Activated naive CD8-positive, alpha-beta T cell treated with anti-CD3 and anti-CD28 coated beads, Interleukin-2, amount 50 U/mL, for 16 hours (primary cell): ENCODE measurements around the gene IGLON5.

Source experiments
- DNase-seq: peaks from one replicate; pipeline ENCODE4 v3.0.0-alpha.2; 2020; ENCODE audit warnings: low read depth, low spot score

The IGLON5 gene

GRCh38 chr19:51338563-51339312 is 27.3 kb downstream of the IGLON5 start:
- DNase-seq: peak; percentile 76

GRCh38 chr19:51339313-51339686 is 27.9 kb downstream of the IGLON5 start:
- DNase-seq: no peak

- DNase-seq: peak; percentile 84
Observed at GRCh38 chr19:51339687-51340656, 28.5 kb downstream of the IGLON5 start.

- no peak for DNase-seq
Observed at GRCh38 chr19:51341066-51341465, 29.6 kb downstream of the IGLON5 start.

GRCh38 chr19:51341976-51342580 is 30.6 kb downstream of the IGLON5 start, which contains the start of gene VSIG10L:
TSS of gene VSIG10L (minus strand) at chr19:51342139. CDS start at chr19:51342124, 15 bp downstream.
- no peak for DNase-seq

GRCh38 chr19:51342631-51343569 is 31.5 kb downstream of the IGLON5 start:
- DNase-seq: no peak

GRCh38 chr19:51345076-51345620 is 33.7 kb downstream of the IGLON5 start:
- no peak for DNase-seq

GRCh38 chr19:51346742-51347141 is 35.3 kb downstream of the IGLON5 start:
- DNase-seq: no peak

- DNase-seq: no peak
Observed at GRCh38 chr19:51347209-51347928, 35.9 kb downstream of the IGLON5 start.

GRCh38 chr19:51351266-51351990 is 40.0 kb downstream of the IGLON5 start:
- DNase-seq: no peak

- no peak for DNase-seq
Observed at GRCh38 chr19:51352783-51353360, 41.4 kb downstream of the IGLON5 start.

- no peak for DNase-seq
Observed at GRCh38 chr19:51354103-51354741, 42.8 kb downstream of the IGLON5 start.

- DNase-seq: no peak
Observed at GRCh38 chr19:51354742-51355148, 43.3 kb downstream of the IGLON5 start.

GRCh38 chr19:51356159-51356801 is 44.8 kb downstream of the IGLON5 start:
- no peak for DNase-seq

- DNase-seq: no peak
Observed at GRCh38 chr19:51357952-51358351, 46.5 kb downstream of the IGLON5 start.

- DNase-seq: no peak
Observed at GRCh38 chr19:51359294-51359693, 47.9 kb downstream of the IGLON5 start.

GRCh38 chr19:51361239-51361638 is 49.8 kb downstream of the IGLON5 start:
- DNase-seq: no peak
